Gastroesophageal sphincter (tissue), 3 donors: ENCODE data around the gene SYNE1.

Experiments
- CTCF ChIP-seq, 4 experiments: fragments of 200-600 bp in 2 of 4; fragments of 450-650 bp in 2 of 4; sonication (generic) in 1 of 4; IDR thresholded peaks; one replicate each; pipeline ENCODE4 v1.5.1; 2017 to 2019; ENCODE audit warnings: antibody characterized with exemption in 4 of 4, mild to moderate bottlenecking in 2 of 4, moderate library complexity in 2 of 4
- EP300 ChIP-seq: sonication (generic); formaldehyde crosslinking; IDR thresholded peaks from one replicate; pipeline ENCODE4 v1.6.1; 2017; ENCODE audit warnings: antibody characterized with exemption, mild to moderate bottlenecking
- POLR2A ChIP-seq, 2 donors: fragments of 450-650 bp; IDR thresholded peaks; one replicate each; pipeline ENCODE4 v1.6.1; 2017; ENCODE audit warnings: antibody characterized with exemption in 2 of 2, mild to moderate bottlenecking in 2 of 2, moderate library complexity in 1 of 2
- POLR2AphosphoS5 ChIP-seq: sonication (generic); formaldehyde crosslinking; IDR thresholded peaks from one replicate; pipeline ENCODE4 v1.6.1; 2017; ENCODE audit warnings: antibody characterized with exemption

- no peak for TF ChIP-seq EP300
- TF ChIP-seq CTCF (IDR thresholded peaks at IDR 0.05), result no peak
- TF ChIP-seq POLR2A (IDR thresholded peaks at IDR 0.05), result no peak
- TF ChIP-seq POLR2AphosphoS5, result no peak
Observed at GRCh38 chr6:152122434-152122833, 514.7 kb downstream of the SYNE1 start.
